Measurements from ENCODE around the gene CEP164.

CEP164 gene

GRCh38 chr11:117366248-117366647 is 38.6 kb downstream of the CEP164 start:
- no peaks in the 10 kb centered on the region for H3K9me3 ChIP-seq (ENCODE audit: control insufficient read depth, insufficient read depth, low read length)
- no peaks in the 10 kb centered on the region for H3K4me1 ChIP-seq (ENCODE audit: control insufficient read depth, low read length)
- H3K36me3 ChIP-seq (ENCODE audit: control insufficient read depth, low read length) = peaks cover 45% of the 10 kb centered on the region
- H3K79me2 ChIP-seq (ENCODE audit: control insufficient read depth, low read length) = no peaks in the 10 kb centered on the region
- no peaks in the 10 kb centered on the region for H3F3A ChIP-seq (ENCODE audit: control insufficient read depth, insufficient read depth)
- H3K27me3 ChIP-seq (ENCODE audit: control insufficient read depth, low read length) = no peaks in the 10 kb centered on the region
- no peaks in the 10 kb centered on the region for H4K20me1 ChIP-seq (ENCODE audit: control insufficient read depth, insufficient read depth, low read depth, low read length)
- no peaks in the 10 kb centered on the region for H3K9me2 ChIP-seq (replicated peaks; ENCODE audit: control insufficient read depth, low read length)
- TF ChIP-seq CTCF (IDR thresholded peaks at IDR 0.05; ENCODE audit: low read depth, low read length, poor library complexity, severe bottlenecking) (no peak), EZH2phosphoT487 (IDR thresholded peaks at IDR 0.05; ENCODE audit: borderline replicate concordance, low read length) (no peak)
- no peak overlapping the region for H3K27ac ChIP-seq (ENCODE audit: low read depth, low read length)
- no peak overlapping the region for H3K4me3 ChIP-seq (ENCODE audit: low read length)
- no peak overlapping the region for H3K4me2 ChIP-seq (ENCODE audit: low read length)

- no peak overlapping the region for H3K4me2 ChIP-seq (ENCODE audit: low read length)
- H3K9me2 ChIP-seq (replicated peaks; ENCODE audit: control insufficient read depth, low read length) = no peaks in the 10 kb centered on the region
- peaks cover 47% of the 10 kb centered on the region for H3K36me3 ChIP-seq (ENCODE audit: control insufficient read depth, low read length)
- TF ChIP-seq CTCF (IDR thresholded peaks at IDR 0.05; ENCODE audit: low read depth, low read length, poor library complexity, severe bottlenecking) (no peak), EZH2phosphoT487 (IDR thresholded peaks at IDR 0.05; ENCODE audit: borderline replicate concordance, low read length) (no peak)
- H3K79me2 ChIP-seq (ENCODE audit: control insufficient read depth, low read length) = no peaks in the 10 kb centered on the region
- no peaks in the 10 kb centered on the region for H4K20me1 ChIP-seq (ENCODE audit: control insufficient read depth, insufficient read depth, low read depth, low read length)
- no peaks in the 10 kb centered on the region for H3K4me1 ChIP-seq (ENCODE audit: control insufficient read depth, low read length)
- no peak overlapping the region for H3K27ac ChIP-seq (ENCODE audit: low read depth, low read length)
- H3F3A ChIP-seq (ENCODE audit: control insufficient read depth, insufficient read depth) = no peaks in the 10 kb centered on the region
- no peaks in the 10 kb centered on the region for H3K27me3 ChIP-seq (ENCODE audit: control insufficient read depth, low read length)
- no peak overlapping the region for H3K4me3 ChIP-seq (ENCODE audit: low read length)
- H3K9me3 ChIP-seq (ENCODE audit: control insufficient read depth, insufficient read depth, low read length) = no peaks in the 10 kb centered on the region
Measured at GRCh38 chr11:117366875-117367274, 39.2 kb downstream of the CEP164 start.

- no peak overlapping the region for H3K4me3 ChIP-seq (ENCODE audit: low read length)
- H3F3A ChIP-seq (ENCODE audit: control insufficient read depth, insufficient read depth) = no peaks in the 10 kb centered on the region
- H3K4me1 ChIP-seq (ENCODE audit: control insufficient read depth, low read length) = no peaks in the 10 kb centered on the region
- TF ChIP-seq EZH2phosphoT487 (IDR thresholded peaks at IDR 0.05; ENCODE audit: borderline replicate concordance, low read length) = no peak
- no peak overlapping the region for H3K27ac ChIP-seq (ENCODE audit: low read depth, low read length)
- no peaks in the 10 kb centered on the region for H3K9me3 ChIP-seq (ENCODE audit: control insufficient read depth, insufficient read depth, low read length)
- H4K20me1 ChIP-seq (ENCODE audit: control insufficient read depth, insufficient read depth, low read depth, low read length) = no peaks in the 10 kb centered on the region
- peaks cover 28% of the 10 kb centered on the region for H3K36me3 ChIP-seq (ENCODE audit: control insufficient read depth, low read length)
- H3K79me2 ChIP-seq (ENCODE audit: control insufficient read depth, low read length) = no peaks in the 10 kb centered on the region
- no peak overlapping the region for H3K4me2 ChIP-seq (ENCODE audit: low read length)
- H3K27me3 ChIP-seq (ENCODE audit: control insufficient read depth, low read length) = no peaks in the 10 kb centered on the region
- H3K9me2 ChIP-seq (replicated peaks; ENCODE audit: control insufficient read depth, low read length) = no peaks in the 10 kb centered on the region
Measured at GRCh38 chr11:117369534-117369933, 41.9 kb downstream of the CEP164 start.

- Histone ChIP-seq H3K4me3 (ENCODE audit: low read length) (no peak overlapping the region), H3K9me3 (ENCODE audit: control insufficient read depth, insufficient read depth, low read length) (no peaks in the 10 kb centered on the region), H3K79me2 (ENCODE audit: control insufficient read depth, low read length) (no peaks in the 10 kb centered on the region), H3K9me2 (replicated peaks; ENCODE audit: control insufficient read depth, low read length) (no peaks in the 10 kb centered on the region), H3K27ac (ENCODE audit: low read depth, low read length) (no peak overlapping the region), H3K27me3 (ENCODE audit: control insufficient read depth, low read length) (no peaks in the 10 kb centered on the region), H4K20me1 (ENCODE audit: control insufficient read depth, insufficient read depth, low read depth, low read length) (no peaks in the 10 kb centered on the region), H3K36me3 (ENCODE audit: control insufficient read depth, low read length) (peaks cover 31% of the 10 kb centered on the region), H3K4me2 (ENCODE audit: low read length) (no peak overlapping the region), H3K4me1 (ENCODE audit: control insufficient read depth, low read length) (no peaks in the 10 kb centered on the region), H3F3A (ENCODE audit: control insufficient read depth, insufficient read depth) (no peaks in the 10 kb centered on the region)
- no peak for TF ChIP-seq CTCF (IDR thresholded peaks at IDR 0.05; ENCODE audit: low read depth, low read length, poor library complexity, severe bottlenecking)
- no peak for TF ChIP-seq EZH2phosphoT487 (IDR thresholded peaks at IDR 0.05; ENCODE audit: borderline replicate concordance, low read length)
Measured at GRCh38 chr11:117371453-117371852, 43.8 kb downstream of the CEP164 start.
